ENCODE results near the gene RCCD1.

RCCD1 gene

DNA sequence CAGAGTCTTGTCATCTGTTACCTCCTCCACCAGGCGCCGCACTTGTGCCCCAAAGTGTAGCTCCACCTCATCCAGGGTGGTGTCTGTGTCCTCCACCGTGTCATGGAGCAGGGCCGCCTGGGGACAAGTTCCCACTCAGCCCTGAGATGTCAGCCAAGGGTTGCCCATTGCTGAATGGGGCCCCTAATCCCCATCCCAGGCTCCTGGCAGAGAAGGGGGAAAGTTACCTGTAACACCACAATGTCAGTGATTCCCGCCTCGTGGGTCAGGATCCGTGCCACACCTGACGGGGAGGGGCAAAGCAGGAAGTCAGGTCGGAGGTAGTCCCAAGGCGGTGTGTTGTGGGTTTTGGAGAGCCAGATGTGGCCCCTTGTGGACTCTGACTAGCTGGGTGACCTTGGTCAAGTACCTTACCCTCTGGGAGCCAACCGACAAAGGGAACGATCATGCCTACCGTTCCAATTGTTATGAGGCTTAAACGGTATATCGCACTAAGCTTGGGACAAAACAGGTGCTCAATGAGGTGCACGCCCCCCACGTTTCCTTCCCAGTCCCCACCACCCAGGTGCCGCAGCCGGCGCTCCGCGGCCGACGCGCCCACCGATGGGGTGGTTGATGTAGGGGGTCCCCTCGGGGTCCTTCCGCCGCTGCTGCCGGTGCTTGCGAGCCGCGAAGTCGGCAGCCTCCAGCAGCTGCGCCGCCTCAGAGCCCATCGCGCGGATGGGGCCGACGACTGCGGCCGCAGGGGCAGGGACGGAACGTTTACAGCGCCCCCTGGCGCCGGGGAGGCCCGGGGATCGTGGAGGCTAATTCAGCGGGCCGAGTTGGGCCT, 22.6 kb upstream of the RCCD1 start, which contains the start of gene HDDC3:
Gene HDDC3, minus strand, starts transcription at position 722 of the 832 bp plus-strand sequence. Its CDS starts 9 bp downstream, at position 713.
- TF ChIP-seq RAD21 (IDR thresholded peaks at IDR 0.05; ENCODE audit: low read depth), result peak; percentile 31; the same call in 1 of the 2 replicates
- TF ChIP-seq FOXM1 (IDR thresholded peaks at IDR 0.05; ENCODE audit: borderline replicate concordance, low read depth), result no peak
- peak; percentile 56; the same call in 1 of the 2 replicates for TF ChIP-seq TCF12 (IDR thresholded peaks at IDR 0.05; ENCODE audit: low read depth)
- peak; percentile 78 for TF ChIP-seq MAX (IDR thresholded peaks at IDR 0.05)
- TF ChIP-seq CREB1 (IDR thresholded peaks at IDR 0.05; ENCODE audit: low read depth), result no peak
- peak; percentile 52; the same call in 1 of the 2 replicates for TF ChIP-seq TEAD4 (IDR thresholded peaks at IDR 0.05)
- TF ChIP-seq, protein P1, sequence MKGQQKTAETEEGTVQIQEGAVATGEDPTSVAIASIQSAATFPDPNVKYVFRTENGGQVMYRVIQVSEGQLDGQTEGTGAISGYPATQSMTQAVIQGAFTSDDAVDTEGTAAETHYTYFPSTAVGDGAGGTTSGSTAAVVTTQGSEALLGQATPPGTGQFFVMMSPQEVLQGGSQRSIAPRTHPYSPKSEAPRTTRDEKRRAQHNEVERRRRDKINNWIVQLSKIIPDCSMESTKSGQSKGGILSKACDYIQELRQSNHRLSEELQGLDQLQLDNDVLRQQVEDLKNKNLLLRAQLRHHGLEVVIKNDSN (IDR thresholded peaks at IDR 0.05), result no peak
- TF ChIP-seq EP300 (IDR thresholded peaks at IDR 0.05; ENCODE audit: borderline replicate concordance), result 0 out of 2 replicates have a peak, but pooled peaks have one; percentile 38
- no peak for TF ChIP-seq REST (IDR thresholded peaks at IDR 0.05; ENCODE audit: low read depth)
- peak; percentile 67 for TF ChIP-seq YY1 (IDR thresholded peaks at IDR 0.05; ENCODE audit: low read depth)
- no peak for TF ChIP-seq CEBPB (IDR thresholded peaks at IDR 0.05)
- TF ChIP-seq TAF1 (IDR thresholded peaks at IDR 0.05; ENCODE audit: low read depth), result peak; percentile 78
- peak; percentile 57; the same call in 1 of the 2 replicates for TF ChIP-seq ZBTB7A (IDR thresholded peaks at IDR 0.05; ENCODE audit: low read depth)
- no peak for TF ChIP-seq NFIC (IDR thresholded peaks at IDR 0.05)
- TF ChIP-seq EGR1 (IDR thresholded peaks at IDR 0.05), result no peak

DNA sequence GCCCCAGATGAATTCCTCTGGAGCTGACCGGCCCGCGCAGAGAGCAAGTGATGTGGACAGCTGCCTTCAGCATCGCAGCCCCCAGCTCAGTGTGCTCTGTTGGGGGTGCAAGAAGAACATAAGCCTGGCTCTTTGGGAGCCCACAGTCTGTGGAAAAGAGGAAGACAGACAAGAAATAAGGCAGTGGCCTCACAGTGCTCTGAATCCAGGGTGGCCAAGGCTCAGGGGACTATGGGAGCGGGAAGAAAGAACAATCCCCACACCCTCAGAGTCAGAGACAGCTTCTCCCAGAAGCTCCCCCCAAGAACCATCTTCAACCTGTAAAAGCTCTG, 22.1 kb upstream of the RCCD1 start:
- peak; percentile 39; the same call in 1 of the 2 replicates for TF ChIP-seq REST (IDR thresholded peaks at IDR 0.05; ENCODE audit: low read depth)
- no peak for TF ChIP-seq FOXM1 (IDR thresholded peaks at IDR 0.05; ENCODE audit: borderline replicate concordance, low read depth)

GRCh38 chr15:90933301-90933700, 21.4 kb upstream of the RCCD1 start:
- TF ChIP-seq CEBPB (IDR thresholded peaks at IDR 0.05) (no peak), MAX (IDR thresholded peaks at IDR 0.05) (no peak), TCF12 (IDR thresholded peaks at IDR 0.05; ENCODE audit: low read depth) (no peak), EP300 (IDR thresholded peaks at IDR 0.05; ENCODE audit: borderline replicate concordance) (no peak), NFIC (IDR thresholded peaks at IDR 0.05) (no peak), TAF1 (IDR thresholded peaks at IDR 0.05; ENCODE audit: low read depth) (no peak), EGR1 (IDR thresholded peaks at IDR 0.05) (no peak), YY1 (IDR thresholded peaks at IDR 0.05; ENCODE audit: low read depth) (no peak), REST (IDR thresholded peaks at IDR 0.05; ENCODE audit: low read depth) (no peak)
- TF ChIP-seq, protein P1 (IDR thresholded peaks at IDR 0.05), result no peak

GRCh38 chr15:90934256-90934948, 20.3 kb upstream of the RCCD1 start:
- TF ChIP-seq EGR1 (IDR thresholded peaks at IDR 0.05) (peak; percentile 74), NFIC (IDR thresholded peaks at IDR 0.05) (no peak), YY1 (IDR thresholded peaks at IDR 0.05; ENCODE audit: low read depth) (no peak), MAX (IDR thresholded peaks at IDR 0.05) (no peak), RAD21 (IDR thresholded peaks at IDR 0.05; ENCODE audit: low read depth) (peak; percentile 78)

Measured in Ishikawa (cell line).